Subcutaneous adipose tissue (tissue), 4 donors: ENCODE measurements around the gene TMEM182. TPM values are rescaled to one million over a fixed set of nuclear protein-coding genes. Genes with fewer than 3 reads are reported as not detected.

Experiments used
- CTCF ChIP-seq: fragments of 450-650 bp; IDR thresholded peaks from one replicate; pipeline ENCODE4 v1.5.1; 2016; ENCODE audit warnings: low read depth, mild to moderate bottlenecking, control low read depth, antibody characterized with exemption, moderate library complexity
- total RNA-seq, 4 donors: library from RNA; depleted of rRNA; stranded (reverse); fragments of >200 nt; gene quantifications; one replicate each; pipeline ENCODE4 v1.1.0, GENCODE V29; 2016

The TMEM182 gene
- total RNA-seq = 1 to 10 TPM; 1.7 to 2.2 (median 1.8) TPM

DNA sequence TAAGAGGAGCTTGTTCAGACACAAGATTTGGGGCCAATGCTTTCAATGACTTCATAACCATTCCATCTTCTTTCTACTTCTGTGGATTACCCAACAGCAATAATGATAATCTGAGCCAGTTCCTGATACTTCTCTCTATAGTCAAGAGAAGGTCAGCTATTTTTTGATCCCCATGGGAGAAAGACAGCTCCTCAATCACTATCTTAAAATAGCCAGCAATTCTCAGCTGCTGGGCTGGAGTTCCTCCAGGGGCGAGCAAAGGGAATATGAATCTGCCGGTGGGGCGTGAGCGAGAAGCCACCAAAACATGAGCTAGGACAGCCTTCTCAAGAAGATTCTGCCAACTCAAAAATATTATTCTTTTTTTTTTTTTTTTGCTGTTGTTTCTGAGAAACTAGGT lies at the start of gene TMEM182:
TMEM182 (plus strand) TSS at position 269 of the 400 bp plus-strand sequence. CDS start 187 bp downstream, outside the sequence.
- TF ChIP-seq CTCF = no peak

DNA sequence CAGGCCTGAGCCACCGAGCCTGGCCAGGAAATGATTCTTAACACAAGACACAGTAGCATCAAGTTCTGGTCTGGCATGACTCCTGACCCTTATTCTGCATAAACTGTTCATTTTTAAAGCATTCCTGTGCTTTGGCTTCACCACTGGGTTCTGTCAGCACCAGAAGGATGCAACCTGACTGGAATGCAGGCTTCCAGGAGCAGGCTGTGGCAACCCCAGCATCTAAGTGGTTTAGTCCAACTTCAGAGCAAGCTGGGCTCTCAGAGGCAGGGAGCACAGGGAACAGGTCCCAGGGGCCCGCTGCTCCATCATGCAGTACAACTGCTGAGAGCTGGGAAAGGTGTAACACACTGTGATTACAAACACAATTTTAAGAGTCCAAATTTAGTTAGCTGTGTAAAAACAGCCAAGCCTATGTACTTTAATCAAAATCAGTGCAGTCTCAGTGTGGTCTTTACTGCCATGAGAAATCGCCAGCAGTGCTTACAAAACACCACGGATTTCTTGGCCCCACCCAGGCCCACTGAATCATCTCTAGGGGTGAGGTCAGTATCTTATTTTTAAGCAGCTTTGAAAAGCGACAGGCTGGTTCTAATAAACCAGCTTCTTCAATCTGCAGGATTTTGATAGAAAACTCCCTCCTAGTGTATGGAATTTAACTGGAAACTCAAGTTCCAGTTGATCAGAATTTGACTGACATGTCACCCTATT lies 44.4 kb upstream of the TMEM182 start:
- TF ChIP-seq CTCF = no peak

- no peak for TF ChIP-seq CTCF
These were observed 43.2 kb upstream of the TMEM182 start for GRCh38 chr2:102718387-102719316.

GRCh38 chr2:102724016-102724490 lies 37.8 kb upstream of the TMEM182 start:
- TF ChIP-seq CTCF = no peak

DNA sequence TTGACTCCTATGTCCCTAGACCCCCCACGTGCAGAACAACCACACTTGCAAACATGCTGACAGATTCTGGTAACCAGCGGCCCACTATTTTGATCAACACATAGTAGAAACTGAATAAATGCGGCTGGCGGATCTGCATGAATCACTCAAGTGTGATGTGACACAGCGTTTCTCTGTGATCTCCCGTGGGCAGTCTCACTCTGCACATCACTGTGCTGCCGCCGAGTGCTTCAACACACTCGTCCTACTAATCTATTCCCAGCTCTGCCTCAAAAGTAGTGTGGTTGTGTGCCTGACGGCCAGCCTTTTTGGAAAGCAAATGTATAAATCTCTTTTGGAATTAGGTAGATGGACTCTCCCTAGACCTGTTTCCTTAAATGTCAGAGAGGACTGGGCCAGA lies 37.3 kb upstream of the TMEM182 start:
- TF ChIP-seq CTCF = no peak

DNA sequence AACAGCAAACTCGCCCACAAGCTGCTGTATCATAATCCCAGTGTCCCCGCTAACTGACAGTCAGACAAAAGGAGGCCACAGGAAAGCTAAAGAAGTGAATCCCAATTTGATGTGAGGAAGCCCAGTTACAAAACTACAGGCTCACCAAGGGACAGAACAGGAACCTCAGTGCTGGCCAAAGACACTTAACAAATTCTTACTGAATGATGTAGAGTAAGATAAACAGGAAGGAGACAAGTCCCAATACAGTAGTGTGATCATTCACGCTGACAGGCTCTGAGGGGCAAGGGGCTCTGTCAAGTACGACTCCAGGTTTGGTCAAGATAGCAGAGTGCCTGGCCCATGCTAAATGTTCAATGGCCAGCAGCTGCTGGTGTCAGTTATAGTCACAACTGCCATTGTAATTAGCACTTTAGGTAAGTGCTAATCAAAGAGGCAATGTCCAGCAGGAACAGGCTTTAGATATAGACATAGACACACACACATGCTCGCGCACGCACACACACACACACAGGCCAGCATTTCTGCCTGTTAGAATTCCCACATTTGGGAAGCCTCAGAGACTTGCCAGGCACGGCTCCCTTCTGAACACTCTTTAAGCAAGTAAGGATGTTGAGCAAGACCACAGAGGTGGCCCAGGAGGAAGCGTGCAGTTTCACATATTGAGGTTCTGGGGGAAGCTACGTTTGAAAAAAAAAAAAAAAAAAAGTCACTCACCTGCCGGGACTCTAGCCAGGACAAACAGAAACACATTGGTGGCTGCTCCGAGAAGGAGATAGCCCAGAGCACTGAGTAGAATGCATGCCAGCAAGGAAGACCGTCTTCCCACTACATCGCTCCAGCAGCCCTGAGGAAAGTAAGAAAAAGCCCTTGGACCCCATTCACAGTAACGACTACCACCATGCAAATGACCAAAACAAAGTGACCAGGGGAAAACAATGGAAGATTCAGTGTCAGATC lies 35.4 kb upstream of the TMEM182 start:
- TF ChIP-seq CTCF = no peak
